NT2/D1 (cell line): ENCODE data around the gene KAZALD1.

Source experiments
- SUZ12 ChIP-seq: IDR thresholded peaks from 2 replicates; pipeline ENCODE4 v1.6.1; 2011; ENCODE audit not compliant: insufficient read length, insufficient read depth; ENCODE audit errors: extremely low read depth
- YY1 ChIP-seq: IDR thresholded peaks from 2 replicates; pipeline ENCODE4 v1.6.1; 2011; ENCODE audit not compliant: insufficient read length, insufficient read depth
- ZNF274 ChIP-seq: IDR thresholded peaks from 2 replicates; pipeline ENCODE4 v1.6.1; 2011; ENCODE audit warnings: mild to moderate bottlenecking, low read depth, low read length

DNA sequence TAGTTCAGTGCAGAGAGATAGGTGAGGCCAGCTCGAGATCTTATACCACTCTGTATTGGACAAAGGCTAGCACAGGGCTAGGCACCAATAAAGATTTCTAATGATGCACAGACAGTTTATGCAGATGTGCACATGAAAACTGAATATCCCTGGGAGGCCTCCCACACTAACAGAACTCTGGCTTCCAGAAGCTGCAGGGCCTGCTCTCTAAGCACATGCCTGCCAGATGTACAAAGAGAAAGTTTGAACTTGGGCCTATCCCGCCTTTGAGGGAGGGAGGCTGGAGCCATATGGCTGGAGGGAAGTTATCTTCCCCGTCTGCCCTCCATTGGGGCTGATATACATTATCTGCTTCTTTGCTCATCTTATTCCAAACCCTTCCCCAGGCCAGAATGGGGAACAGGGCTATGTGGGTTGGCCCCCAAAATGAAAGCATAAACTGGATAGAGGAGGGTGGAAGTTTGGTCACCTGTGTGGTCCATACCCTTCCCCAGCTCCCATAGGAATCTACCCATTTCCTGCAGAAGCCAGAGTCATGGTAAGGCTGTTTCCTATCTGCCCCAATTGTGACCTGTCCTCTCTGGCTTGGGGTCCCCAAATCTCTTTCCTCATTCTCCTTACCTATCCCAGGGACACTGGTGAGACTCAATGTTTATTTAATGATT is 3.8 kb downstream of the KAZALD1 start:
- TF ChIP-seq YY1 (no peak), SUZ12 (no peak), ZNF274 (no peak)
